ENCODE data around the gene CNIH1.

- no peak for TF ChIP-seq POLR2AphosphoS5 (IDR thresholded peaks at IDR 0.05; ENCODE audit: low read depth, low read length)
- TF ChIP-seq CEBPB (IDR thresholded peaks at IDR 0.05; ENCODE audit: low read depth): no peak
- no peak for TF ChIP-seq SIN3A (IDR thresholded peaks at IDR 0.05; ENCODE audit: low read depth)
- TF ChIP-seq, protein P1, sequence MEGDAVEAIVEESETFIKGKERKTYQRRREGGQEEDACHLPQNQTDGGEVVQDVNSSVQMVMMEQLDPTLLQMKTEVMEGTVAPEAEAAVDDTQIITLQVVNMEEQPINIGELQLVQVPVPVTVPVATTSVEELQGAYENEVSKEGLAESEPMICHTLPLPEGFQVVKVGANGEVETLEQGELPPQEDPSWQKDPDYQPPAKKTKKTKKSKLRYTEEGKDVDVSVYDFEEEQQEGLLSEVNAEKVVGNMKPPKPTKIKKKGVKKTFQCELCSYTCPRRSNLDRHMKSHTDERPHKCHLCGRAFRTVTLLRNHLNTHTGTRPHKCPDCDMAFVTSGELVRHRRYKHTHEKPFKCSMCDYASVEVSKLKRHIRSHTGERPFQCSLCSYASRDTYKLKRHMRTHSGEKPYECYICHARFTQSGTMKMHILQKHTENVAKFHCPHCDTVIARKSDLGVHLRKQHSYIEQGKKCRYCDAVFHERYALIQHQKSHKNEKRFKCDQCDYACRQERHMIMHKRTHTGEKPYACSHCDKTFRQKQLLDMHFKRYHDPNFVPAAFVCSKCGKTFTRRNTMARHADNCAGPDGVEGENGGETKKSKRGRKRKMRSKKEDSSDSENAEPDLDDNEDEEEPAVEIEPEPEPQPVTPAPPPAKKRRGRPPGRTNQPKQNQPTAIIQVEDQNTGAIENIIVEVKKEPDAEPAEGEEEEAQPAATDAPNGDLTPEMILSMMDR (IDR thresholded peaks at IDR 0.05 in 2 of 3, conservative IDR thresholded peaks at IDR 0.05 in 1 of 3; ENCODE audit: borderline replicate concordance in 1 of 3, insufficient read depth in 1 of 3, low read depth in 2 of 3, low read length in 2 of 3): no peak
- TF ChIP-seq ZNF274 (IDR thresholded peaks at IDR 0.05; ENCODE audit: low read depth, low read length): no peak
- TF ChIP-seq YY1 (IDR thresholded peaks at IDR 0.05; ENCODE audit: extremely low read depth, insufficient replicate concordance, low read depth, low read length): no peak
Measured at GRCh38 chr14:54453252-54453651, 12.1 kb upstream of the CNIH1 start.
